ENCODE results near the gene RAPGEF4. TPM values are rescaled to one million over a fixed set of nuclear protein-coding genes. Genes with fewer than 3 reads are reported as not detected.

Gene RAPGEF4
- total RNA-seq, 1 experiment from 2014 or later, result 10.8 TPM

DNA sequence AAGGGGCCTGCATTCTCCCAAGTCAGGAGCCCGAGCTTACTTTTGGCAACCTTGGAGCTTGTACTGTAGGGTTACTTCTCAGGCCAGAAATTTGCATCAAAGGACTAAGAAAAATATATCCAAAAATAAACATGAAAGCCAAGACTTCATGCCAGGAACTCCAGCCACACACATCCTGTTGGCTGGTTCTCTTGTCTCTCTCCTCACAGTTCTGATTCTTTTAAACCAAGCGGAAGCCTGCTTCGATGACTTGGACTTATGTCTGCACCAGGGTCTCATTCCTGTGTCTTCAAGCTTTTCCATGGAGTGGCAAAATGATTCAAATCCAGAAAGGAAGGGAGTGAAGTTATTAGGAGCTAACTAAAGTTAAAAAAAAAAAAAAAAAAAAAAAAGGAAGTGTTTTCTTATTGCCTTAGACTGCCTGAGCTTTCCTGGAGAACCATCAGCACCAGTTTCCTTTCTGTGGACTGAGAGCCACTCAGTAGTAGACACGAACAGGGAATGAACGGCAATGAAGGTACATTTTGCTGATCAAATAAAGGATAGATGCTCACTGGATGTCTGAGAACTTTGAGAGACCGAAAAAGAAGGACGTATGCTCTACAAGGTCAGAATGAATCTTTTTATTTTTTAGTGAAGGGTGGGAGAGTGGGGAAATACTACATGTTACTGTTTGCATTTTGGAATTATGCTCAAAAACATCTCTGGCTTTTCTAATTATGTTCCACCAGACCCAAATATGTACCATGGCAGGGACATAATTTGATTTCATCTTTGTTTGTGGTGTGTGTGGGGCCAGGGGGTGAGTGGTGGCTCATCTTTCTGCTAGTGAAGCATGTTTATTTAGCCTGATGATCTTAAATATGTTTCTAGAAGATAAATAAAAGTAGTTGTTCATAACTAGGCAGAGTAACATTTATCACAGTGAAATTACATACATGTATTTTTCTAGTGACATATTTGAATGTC is 86.0 kb downstream of the RAPGEF4 start:
- DNase-seq (ENCODE audit: extremely low read depth, low read depth), result no peak

DNA sequence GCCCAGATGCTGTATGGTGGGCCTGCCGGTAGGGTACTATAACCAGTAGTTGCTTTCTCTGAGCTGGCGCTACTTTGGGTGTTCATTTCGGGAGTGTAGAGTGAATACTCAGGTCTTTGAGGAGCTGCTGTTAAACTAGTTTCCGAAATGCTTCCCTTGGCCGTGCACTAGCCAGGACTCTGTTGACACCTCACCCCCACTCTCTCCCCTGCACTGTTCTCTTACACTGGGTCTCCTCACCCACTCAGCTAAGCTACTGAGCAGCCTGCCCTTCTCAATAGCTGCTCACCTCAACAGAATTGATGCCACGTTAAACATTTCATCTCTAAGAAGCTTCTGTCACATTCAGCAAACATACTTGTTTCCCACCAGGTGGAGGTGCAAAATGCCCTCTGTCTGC is 86.9 kb downstream of the RAPGEF4 start:
- no peak for DNase-seq (ENCODE audit: extremely low read depth, low read depth)

DNA sequence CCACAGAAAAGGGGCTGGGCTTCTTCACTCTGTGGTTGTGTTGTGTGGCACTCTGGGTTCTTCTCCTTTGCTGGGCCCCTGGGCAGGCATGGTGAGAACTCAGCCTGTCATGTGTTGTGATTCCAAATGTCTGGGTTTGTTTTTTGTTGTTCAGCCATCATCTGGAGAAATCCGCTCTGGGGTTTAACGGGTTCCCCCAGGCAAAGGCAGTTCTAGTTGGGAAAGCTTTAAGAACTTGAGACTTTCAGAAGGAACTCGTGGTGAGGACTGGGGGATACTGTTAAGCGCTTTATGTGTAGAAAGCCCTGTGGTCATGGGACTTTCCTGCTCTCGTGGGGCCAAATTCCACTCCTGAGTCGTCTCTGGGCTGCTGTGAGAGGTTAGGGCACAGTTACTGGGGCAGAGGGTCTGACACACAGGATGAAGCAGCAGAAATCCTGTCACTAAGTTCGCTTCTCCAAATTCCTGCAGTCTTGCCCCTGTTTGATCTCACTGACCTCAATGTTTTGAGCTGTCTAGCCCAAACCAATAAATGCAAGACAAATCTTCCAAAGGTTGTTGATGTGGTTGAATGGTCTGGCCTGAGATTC is 87.7 kb downstream of the RAPGEF4 start:
- no peak for DNase-seq (ENCODE audit: extremely low read depth, low read depth)

DNA sequence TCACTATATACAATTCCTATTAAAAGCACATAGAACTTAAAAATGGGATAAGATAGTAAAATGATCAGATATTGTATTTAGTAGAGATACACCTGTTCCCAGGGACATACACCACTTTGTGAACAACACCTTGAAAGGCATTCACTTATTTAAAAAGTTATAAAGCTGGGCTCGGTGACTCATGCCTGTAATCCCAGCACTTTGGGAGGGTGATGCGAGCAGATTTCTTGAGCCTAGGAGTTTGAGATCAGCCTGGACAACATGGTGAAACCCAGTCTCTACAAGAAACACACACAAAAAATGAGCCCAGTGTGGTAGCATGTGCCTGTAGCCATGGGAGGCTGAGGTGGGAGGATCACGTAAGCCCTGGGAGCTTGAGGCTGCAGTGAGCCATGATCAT is 90.9 kb downstream of the RAPGEF4 start:
- DNase-seq (ENCODE audit: extremely low read depth, low read depth), result no peak

DNA sequence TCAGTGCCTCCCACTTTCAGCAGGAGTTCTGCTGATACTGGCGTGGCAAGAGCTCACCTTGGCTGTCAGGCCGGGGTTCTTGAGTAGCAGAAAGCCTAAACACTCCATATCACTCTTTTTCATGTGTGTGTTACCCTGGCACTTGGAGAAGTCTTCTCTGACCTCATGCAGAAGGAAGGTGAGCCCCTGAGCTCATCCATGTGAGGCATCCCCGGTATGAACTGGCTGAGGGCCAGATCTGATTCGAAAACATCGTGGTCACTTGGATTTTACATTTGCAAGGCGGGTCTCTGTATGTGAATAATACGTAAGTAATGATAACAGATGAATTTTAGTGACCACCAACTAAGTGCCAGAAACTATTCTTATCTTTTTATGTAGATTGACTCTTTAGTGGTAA is 93.6 kb downstream of the RAPGEF4 start:
- DNase-seq (ENCODE audit: extremely low read depth, low read depth), result no peak

DNA sequence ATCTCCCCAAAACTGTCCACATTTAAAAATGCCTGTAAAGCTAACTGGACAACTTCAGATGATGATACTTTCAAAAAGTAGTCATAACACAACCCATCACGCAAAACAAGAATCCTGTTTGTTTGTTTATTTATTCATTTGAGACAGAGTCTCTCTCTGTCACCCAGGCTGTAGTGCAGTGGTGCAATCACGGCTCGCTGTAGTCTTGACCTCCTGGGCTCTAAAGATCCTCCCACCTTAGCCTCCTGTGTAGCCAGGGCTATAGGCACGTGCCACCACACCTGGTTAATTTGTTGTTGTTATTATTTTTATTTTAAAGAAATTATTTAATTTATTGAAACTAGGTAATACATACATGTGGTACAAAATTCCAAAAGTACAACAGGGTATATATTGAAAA is 94.8 kb downstream of the RAPGEF4 start:
- DNase-seq (ENCODE audit: extremely low read depth, low read depth), result no peak

DNA sequence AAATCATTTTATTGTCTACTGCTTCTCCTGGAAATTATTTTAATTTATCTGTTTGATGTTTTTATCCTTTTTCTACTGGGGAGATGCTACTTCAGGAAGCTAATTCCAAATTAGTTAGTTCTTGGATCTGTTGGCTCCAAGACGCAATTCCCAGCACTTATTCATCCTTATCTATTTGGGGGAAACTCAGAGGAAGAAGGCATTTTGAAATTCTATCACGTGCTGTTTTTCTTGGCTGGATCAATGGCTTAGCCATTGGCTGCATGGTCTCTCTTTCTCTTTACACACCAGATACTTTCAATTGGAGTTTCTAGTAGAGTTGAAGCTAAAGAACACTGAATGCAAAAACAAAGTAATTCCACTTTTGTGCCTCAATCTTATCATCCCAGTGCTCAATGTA is 98.3 kb downstream of the RAPGEF4 start:
- no peak for DNase-seq (ENCODE audit: extremely low read depth, low read depth)

DNA sequence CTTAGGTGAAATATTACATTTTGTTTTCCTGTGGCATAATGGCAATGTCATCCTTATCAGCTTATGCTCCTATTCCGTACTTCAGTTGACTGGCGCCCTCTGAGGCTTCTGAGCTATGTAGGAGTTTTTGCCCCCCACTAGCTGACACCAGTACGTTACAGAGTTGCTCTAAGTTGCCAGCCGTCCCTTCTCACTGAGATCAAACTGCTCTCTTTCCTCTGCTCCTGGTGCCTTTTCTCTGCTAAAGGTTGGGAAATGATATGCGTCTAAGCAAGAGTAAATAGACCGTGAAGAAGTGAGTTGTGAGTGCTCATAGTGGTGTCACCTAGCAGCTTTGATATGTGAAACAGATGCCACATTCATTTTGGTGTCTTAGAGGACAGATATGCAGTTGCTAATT is 99.2 kb downstream of the RAPGEF4 start:
- DNase-seq (ENCODE audit: extremely low read depth, low read depth), result peak; percentile 48

DNA sequence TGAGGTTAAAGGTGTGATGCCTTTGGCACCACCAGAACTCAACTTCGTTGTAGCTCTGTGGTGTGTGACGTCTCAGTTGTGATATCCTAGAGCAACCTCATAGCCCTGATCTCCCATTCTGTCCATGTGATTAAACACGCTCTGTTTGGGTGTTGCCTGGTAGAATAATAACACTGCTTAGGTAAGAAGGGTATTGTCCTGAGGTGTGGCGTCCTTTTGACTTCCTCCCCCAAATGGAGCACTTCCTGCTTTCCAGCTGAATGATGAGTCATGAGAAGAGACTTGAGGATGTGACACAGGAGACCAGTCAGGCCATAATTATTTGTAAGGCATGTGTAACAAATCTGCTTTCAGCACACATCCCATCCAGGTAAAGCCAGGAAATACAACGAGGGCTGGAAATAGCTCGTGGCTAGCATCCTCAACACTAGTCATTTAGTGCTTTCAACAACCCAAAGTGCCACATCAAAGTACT is 100.7 kb downstream of the RAPGEF4 start:
- DNase-seq (ENCODE audit: extremely low read depth, low read depth), result peak; percentile 83

DNA sequence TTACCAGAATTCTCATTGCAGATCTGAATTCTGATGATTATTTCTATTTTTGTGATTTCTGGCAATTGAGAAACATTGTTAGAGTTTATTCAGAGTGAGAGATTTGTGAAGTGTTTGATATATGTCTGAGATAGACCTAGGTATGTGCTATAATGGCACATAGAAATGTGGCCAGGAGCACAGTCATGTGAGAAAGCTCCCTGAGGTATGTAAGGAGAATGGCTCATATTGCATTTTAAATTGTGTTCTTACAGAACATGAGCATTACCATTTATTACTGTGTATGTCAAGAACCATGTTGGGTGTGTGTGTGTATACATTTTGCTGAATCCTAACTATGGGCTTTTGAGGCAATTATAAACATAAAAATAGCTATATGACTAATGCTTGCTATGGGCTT is 101.2 kb downstream of the RAPGEF4 start:
- DNase-seq (ENCODE audit: extremely low read depth, low read depth), result no peak

DNA sequence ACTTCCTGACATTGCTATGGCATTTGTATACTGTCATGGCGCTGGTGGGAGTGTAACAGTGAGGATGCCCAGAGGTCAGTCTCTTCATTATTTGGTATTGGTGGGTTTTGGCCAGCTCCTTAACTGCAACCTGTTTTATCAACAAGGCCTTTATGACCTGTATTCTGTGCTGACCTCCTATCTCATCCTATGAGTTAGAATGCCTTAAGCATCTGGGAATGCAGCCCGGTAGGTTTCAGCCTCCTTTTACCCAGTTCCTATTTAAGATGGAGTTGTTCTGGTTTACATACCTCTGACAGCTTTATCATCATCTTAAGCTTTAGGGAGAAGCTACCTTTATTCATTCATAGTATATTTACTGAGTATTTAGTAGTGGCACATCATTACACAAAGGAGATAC is 103.8 kb downstream of the RAPGEF4 start:
- no peak for DNase-seq (ENCODE audit: extremely low read depth, low read depth)

DNA sequence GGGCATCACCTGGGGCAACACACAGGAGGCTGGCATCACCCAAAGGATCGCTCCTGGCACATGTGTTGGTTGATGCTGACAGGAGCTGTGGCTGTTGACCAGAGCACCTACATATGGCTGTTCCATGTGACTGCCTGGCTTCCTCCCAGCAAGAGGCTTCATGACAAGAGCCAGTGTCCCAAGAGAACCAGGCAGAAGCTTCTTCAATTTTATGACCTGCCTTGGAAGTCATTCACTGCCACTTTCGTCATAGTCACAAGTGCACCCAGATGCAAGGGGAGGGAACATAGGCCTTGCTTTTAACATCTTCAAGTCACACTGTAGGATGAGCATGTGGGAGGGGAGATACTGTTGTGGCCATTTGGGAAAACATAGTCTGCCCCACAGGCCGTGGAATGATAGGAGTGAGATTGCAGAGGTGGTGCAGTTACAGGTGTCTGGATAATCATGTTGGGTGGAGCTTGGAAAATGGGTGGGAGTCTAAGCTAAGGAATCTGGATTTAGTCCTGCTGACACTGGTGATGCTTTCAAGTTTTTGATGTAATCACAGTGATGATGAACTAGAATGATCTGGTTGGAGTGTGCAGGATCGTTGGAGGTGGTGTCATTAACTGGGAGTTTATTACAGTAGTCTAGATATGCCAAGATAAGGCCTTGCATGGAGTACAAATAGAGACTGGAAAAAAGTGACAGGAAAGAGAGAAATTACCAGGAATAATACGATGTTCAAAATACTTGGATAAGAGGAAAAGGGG is 107.0 kb downstream of the RAPGEF4 start:
- no peak for DNase-seq (ENCODE audit: extremely low read depth, low read depth)

DNA sequence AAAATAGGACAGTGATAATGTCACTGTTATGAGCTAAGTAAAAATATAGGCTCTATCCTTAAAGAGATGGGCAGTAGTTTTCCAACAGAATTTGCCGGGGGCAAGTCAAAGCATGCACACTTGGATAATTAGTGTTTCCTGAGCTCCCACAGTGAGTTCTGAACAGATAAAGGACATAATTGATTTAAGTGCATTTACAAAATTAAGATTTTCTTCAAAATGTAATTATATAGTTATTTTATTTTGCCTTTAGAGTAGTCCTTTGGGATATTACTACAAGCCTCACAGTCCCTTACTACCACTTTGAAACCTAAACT is 107.6 kb downstream of the RAPGEF4 start:
- DNase-seq (ENCODE audit: extremely low read depth, low read depth), result no peak

DNA sequence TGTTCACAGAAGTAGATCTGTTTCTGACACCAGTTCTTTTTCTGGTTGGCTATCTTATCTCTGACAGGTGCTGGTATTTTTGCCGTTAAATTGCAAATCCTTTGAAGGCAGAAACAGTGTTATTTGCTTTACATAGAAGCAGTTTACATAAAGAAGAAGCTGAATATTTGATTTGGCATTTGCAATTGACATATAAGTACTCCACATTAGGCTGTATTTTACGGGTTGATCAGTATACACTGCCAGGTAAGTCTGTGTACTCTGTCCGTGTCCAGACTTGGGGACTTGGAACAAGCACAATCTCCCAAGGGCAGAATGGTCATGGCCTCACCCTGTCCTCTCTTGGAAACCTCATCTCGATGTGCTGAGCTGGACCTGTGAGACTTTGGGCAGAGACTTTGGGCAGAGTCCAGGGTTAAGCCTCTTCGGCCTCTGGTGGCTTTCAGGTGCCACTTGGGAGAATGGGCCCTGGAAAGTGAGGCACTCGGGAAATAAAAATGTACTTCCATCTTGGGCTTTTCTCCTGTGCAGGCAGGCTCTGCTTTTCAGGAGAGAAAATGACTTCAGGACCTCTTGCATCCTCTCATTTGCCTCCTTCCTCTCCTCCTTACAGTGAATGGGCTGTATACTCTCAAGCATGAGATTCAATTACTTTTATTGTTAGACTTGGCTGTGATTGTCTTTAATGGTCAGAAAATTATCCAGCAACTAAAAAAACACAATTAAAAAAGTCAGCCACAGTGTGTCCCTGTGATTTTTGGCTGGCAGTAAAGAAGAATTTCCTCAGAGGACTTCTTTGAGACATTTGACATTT is 108.5 kb downstream of the RAPGEF4 start:
- no peak for DNase-seq (ENCODE audit: extremely low read depth, low read depth)

DNA sequence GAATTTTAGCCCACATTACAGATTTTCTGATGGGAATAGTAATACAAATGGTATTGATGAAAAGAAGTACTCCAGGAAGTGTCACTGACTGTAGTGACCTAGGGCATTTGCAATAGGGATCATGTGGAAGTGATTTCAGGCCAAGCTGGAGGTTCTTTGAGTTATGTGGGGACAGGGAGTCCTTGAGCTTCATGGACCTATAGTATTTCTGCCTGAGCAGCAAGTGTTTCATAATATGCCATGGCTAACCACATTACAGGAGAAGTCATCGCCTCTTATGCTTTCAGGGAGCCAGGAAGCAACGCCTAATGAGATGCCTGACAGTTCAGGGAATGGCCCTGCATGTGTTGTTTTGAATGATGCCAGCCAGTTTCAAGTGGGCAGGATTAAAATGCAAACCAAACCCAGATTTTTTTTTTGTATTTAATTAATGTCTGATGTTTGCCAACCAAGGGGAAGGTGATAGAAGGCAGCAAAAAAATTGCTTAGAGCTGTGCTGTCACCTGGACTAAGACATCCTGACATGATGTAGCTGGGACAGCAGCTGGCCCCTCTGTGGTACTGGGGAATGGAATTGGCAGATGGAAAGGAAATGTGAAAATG is 109.5 kb downstream of the RAPGEF4 start:
- no peak for DNase-seq (ENCODE audit: extremely low read depth, low read depth)

DNA sequence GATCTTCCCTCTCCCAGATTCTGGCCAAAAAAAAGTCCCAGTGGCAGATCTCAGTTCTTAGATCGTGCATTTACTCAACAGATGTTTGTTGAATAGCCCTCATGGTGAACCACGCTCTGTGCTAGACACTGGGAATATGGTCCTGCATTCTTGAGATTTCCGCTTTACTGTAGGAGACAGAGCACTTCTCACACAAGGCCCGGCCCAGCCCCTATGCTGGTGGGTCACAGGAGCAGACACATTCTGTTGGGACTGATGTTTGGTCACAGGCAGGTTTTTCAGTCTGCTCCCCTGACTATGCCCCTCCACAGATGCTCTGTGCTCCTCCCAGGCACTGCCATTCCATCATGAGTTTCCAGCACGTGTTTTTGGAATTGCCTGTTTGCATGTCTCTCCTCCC is 110.9 kb downstream of the RAPGEF4 start:
- DNase-seq (ENCODE audit: extremely low read depth, low read depth), result no peak

DNA sequence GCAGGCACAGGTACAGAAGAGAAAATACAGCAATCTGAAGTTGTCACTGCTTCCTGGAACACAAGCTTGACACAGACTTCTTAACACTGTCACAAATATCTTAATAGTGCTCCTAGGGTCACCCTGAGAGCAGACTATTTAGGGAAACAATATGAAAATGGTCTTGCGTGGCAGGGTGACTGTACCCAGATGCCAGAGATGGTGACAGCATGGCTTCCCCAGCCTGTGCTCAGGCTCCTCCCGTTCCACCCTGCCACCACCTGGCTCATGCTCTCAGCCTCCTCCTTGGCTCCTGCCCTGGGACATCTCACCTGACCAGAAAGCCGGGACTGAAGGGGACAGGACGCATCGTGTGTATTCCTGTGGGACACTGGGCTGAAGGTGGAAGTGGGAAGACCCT is 111.5 kb downstream of the RAPGEF4 start:
- no peak for DNase-seq (ENCODE audit: extremely low read depth, low read depth)

DNA sequence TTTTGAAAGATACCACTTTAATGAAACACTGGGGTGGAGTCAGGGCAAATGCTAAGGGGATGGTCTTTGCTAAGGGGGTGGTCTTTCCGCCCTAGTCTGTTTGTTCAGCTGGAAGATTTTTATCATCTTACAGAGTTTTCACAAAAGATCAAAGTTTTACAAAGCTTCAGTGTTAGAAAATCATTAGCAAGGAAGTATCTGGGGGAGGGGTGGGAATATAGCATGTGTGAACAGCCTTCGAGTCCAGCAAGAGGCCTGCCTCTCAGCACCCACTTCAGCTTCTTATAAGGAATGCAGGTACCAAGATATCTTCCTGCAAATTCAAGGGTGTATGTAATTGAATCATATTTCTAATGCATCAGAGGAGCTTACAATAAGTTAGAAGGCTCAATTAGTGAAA is 112.9 kb downstream of the RAPGEF4 start:
- DNase-seq (ENCODE audit: extremely low read depth, low read depth), result no peak

DNA sequence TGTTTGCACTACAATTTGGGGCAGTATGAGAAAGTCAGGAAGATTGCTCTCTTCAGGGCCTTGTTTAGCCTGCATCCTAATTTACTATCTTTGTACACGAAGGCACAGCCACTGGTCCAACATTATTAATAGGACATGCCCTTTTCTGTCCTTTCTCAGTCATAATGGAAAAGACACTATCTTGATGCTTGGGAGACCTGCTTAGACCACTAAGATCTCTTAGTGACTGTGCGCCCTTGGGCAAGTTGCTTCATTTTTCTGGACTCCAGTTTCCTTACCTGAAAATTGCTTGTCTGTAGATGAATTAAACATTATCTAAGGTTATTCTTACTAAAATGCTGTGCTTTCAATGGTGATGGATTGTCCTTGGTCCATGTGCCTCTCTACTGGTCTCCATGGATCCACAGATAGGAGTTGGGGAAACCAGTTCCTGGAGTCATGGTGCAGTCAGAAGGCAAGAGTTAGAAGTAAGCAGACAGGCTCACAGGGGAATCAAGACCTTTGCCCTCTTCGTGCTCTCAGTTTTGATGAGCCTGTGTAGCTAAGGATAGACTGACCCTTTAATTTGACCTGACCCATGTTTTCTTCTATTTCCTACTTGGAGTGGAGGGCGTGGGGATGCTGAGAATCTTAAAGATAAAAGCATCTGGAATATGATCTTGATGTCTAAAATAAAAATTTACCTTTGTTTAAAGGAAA is 114.0 kb downstream of the RAPGEF4 start:
- DNase-seq (ENCODE audit: extremely low read depth, low read depth), result no peak

DNA sequence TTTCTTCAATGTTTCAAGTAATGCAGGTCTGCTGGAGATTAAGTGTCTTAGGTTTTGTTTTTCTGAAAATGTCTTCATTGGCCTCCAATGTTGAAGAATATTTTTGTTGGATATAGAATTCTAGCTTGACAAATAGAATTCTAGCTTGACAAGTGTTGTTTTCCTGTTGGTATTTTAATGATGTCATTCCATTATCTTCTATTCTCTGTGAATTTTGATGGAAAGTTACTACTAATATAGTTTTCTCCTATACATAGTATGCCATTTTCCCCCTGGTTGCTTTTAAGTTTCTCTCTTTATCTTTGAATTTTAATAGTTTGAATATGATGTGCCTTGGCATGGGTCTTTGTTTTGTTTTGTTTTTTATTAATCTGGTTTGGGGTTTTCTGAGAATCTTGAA is 119.9 kb downstream of the RAPGEF4 start:
- DNase-seq (ENCODE audit: extremely low read depth, low read depth), result no peak

All from NCI-H460 (cell line).